HEK293T (cell line): ENCODE measurements around the gene ZHX3.

Experiments
- CTCF ChIA-PET: fragments of 350-600 bp; formaldehyde crosslinking; extraction: SDS; loops from one replicate; lab custom pipeline; 2021; ENCODE audit warnings: antibody characterized with exemption, inconsistent platforms; lab: Yijun Ruan, JAX
- POLR2A ChIA-PET: fragments of 350-600 bp; formaldehyde crosslinking; extraction: SDS; loops from one replicate; lab custom pipeline; 2020; ENCODE audit warnings: antibody characterized with exemption, inconsistent platforms; lab: Yijun Ruan, JAX
- DNase-seq: peaks from one replicate; pipeline ENCODE4 v3.0.0; 2012; ENCODE audit warnings: mixed read lengths; ENCODE audit errors: extremely low spot score
- ARNT ChIP-seq: fragments of 450-650 bp; IDR thresholded peaks from 2 replicates; pipeline ENCODE4 v1.6.1; 2017; ENCODE audit warnings: mild to moderate bottlenecking
- BHLHE40 ChIP-seq: fragments of 450-650 bp; IDR thresholded peaks from 2 replicates; pipeline ENCODE4 v1.6.1; 2016; ENCODE audit warnings: mild to moderate bottlenecking, moderate library complexity, borderline replicate concordance
- CTBP1 ChIP-seq: fragments of 450-650 bp; IDR thresholded peaks from 2 replicates; pipeline ENCODE4 v1.6.1; 2016; ENCODE audit warnings: borderline replicate concordance
- ELF4 ChIP-seq: fragments of 450-650 bp; IDR thresholded peaks from 2 replicates; pipeline ENCODE4 v1.6.1; 2017; ENCODE audit warnings: antibody characterized with exemption
- FOXA1 ChIP-seq: fragments of 450-650 bp; IDR thresholded peaks from 2 replicates; pipeline ENCODE4 v1.6.1; 2016; ENCODE audit warnings: mild to moderate bottlenecking
- FOXK2 ChIP-seq: fragments of 450-650 bp; IDR thresholded peaks from 2 replicates; pipeline ENCODE4 v1.6.1; 2016; ENCODE audit warnings: mild to moderate bottlenecking
- FOXM1 ChIP-seq: fragments of 450-650 bp; IDR thresholded peaks from 2 replicates; pipeline ENCODE4 v1.6.1; 2017; ENCODE audit warnings: mild to moderate bottlenecking, borderline replicate concordance
- HDGF ChIP-seq: fragments of 450-650 bp; IDR thresholded peaks from 2 replicates; pipeline ENCODE4 v1.6.1; 2017; ENCODE audit warnings: antibody characterized with exemption, borderline replicate concordance
- L3MBTL2 ChIP-seq: fragments of 450-650 bp; conservative IDR thresholded peaks from 2 replicates; pipeline ENCODE4 v1.6.1; 2016; ENCODE audit warnings: mild to moderate bottlenecking
- LEF1 ChIP-seq: fragments of 450-650 bp; IDR thresholded peaks from 2 replicates; pipeline ENCODE4 v1.6.1; 2017; ENCODE audit warnings: mild to moderate bottlenecking, borderline replicate concordance
- NFRKB ChIP-seq: fragments of 450-650 bp; IDR thresholded peaks from 2 replicates; pipeline ENCODE4 v1.6.1; 2016; ENCODE audit warnings: mild to moderate bottlenecking, moderate library complexity
- SP1 ChIP-seq: fragments of 450-650 bp; IDR thresholded peaks from 2 replicates; pipeline ENCODE4 v1.6.1; 2017
- SUZ12 ChIP-seq: fragments of 450-650 bp; IDR thresholded peaks from 2 replicates; pipeline ENCODE4 v1.6.1; 2016; ENCODE audit warnings: mild to moderate bottlenecking
- TARDBP ChIP-seq: fragments of 450-650 bp; IDR thresholded peaks from 2 replicates; pipeline ENCODE4 v1.6.1; 2016
- ZNF384 ChIP-seq: fragments of 450-650 bp; IDR thresholded peaks from 2 replicates; pipeline ENCODE4 v1.6.1; 2016
- TF ChIP-seq, protein P1 (sequence below): fragments of 450-650 bp; IDR thresholded peaks from 2 replicates; pipeline ENCODE4 v1.6.1; 2016

The ZHX3 gene

GRCh38 chr20:41213150-41213820, 104.2 kb downstream of the ZHX3 start:
- ChIA-PET CTCF (interaction anchor here (1.7 kb wide), 1 partner anchor 40 kb away, joined by 3 read pairs; no protein-coding TSS in a partner anchor), POLR2A (no interaction called here)

DNA sequence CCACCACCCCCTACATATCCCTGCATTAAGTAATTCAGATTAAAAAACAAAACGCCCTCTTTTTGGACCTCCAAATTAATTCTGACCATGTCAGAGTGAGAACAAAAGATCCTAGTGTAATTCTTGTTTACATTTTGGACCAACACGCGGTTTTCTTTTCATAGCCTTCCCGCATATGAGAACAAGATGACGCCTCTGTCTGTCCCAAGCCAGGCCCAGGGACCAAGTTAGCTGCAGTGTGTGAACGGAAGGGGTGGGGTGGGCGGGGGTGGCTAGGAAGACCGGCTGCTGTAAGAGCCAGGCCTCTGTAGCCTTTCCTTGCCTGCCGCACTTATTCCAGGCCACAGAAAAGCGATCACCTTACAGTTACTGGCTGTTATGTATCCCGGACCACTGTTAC, 112.2 kb downstream of the ZHX3 start:
- no peak for TF ChIP-seq LEF1
- ChIA-PET POLR2A (no interaction called here), CTCF (no interaction called here)
- no peak for DNase-seq

More at GRCh38 chr20:41213150-41213820, 104.2 kb downstream of the ZHX3 start:
- TF ChIP-seq CTBP1, result no peak
- TF ChIP-seq SUZ12, result no peak
- no peak for TF ChIP-seq FOXA1
- TF ChIP-seq NFRKB, result no peak
- TF ChIP-seq ARNT, result no peak
- no peak for TF ChIP-seq FOXK2
- no peak for TF ChIP-seq SP1
- TF ChIP-seq ELF4, result no peak
- no peak for DNase-seq

- CTCF ChIA-PET, result no interaction called here
- TF ChIP-seq NFRKB, result no peak
- TF ChIP-seq BHLHE40, result no peak
- TF ChIP-seq FOXM1, result no peak
- TF ChIP-seq SUZ12, result no peak
- no peak for TF ChIP-seq ZNF384
- TF ChIP-seq FOXK2, result no peak
- TF ChIP-seq L3MBTL2, result no peak
- no peak for TF ChIP-seq ELF4
- TF ChIP-seq HDGF, result no peak
- no peak for TF ChIP-seq ARNT
- no peak for TF ChIP-seq LEF1
- TF ChIP-seq, protein P1, sequence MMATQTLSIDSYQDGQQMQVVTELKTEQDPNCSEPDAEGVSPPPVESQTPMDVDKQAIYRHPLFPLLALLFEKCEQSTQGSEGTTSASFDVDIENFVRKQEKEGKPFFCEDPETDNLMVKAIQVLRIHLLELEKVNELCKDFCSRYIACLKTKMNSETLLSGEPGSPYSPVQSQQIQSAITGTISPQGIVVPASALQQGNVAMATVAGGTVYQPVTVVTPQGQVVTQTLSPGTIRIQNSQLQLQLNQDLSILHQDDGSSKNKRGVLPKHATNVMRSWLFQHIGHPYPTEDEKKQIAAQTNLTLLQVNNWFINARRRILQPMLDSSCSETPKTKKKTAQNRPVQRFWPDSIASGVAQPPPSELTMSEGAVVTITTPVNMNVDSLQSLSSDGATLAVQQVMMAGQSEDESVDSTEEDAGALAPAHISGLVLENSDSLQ, result no peak
- TF ChIP-seq CTBP1, result no peak
- no peak for TF ChIP-seq TARDBP
- TF ChIP-seq FOXA1, result no peak
- POLR2A ChIA-PET, result no interaction called here
- DNase-seq, result no peak
Measured at GRCh38 chr20:41204304-41205265, 112.9 kb downstream of the ZHX3 start.

- no peak for DNase-seq
- TF ChIP-seq, protein P1, result no peak
- TF ChIP-seq HDGF (no peak), CTBP1 (no peak), L3MBTL2 (no peak), SP1 (no peak), ELF4 (no peak), BHLHE40 (no peak), FOXK2 (no peak), ARNT (no peak), NFRKB (no peak), FOXM1 (no peak), ZNF384 (no peak), TARDBP (no peak), FOXA1 (no peak), LEF1 (no peak), SUZ12 (no peak)
- ChIA-PET POLR2A (no interaction called here), CTCF (no interaction called here)
Measured at GRCh38 chr20:41203660-41204059, 113.9 kb downstream of the ZHX3 start.

DNA sequence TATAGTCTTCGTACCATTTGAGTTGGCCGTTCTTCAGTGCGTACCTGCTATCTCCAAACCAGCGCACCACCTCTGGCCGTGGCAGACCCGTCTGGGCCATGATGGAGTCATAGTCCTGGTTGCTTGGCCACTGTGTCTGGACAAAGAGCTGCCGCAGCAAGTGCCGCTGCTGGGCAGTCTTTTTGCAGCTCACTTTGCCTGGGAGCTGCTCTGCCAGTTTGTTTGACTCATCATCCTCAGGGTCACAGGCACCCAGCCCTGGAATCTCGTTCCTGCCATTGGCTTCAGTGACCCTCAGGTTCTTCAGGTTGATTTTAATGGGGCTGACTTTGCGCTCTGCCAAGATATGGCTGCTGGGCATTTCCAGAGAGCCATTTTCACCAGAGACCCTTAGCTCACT, 115.1 kb downstream of the ZHX3 start:
- POLR2A ChIA-PET, result no interaction called here
- no peak for TF ChIP-seq ZNF384
- no peak for TF ChIP-seq LEF1
- TF ChIP-seq TARDBP, result no peak
- TF ChIP-seq SP1, result no peak
- no peak for TF ChIP-seq FOXK2
- no peak for TF ChIP-seq NFRKB
- TF ChIP-seq FOXM1, result no peak
- no peak for TF ChIP-seq L3MBTL2
- TF ChIP-seq HDGF, result no peak
- no peak for TF ChIP-seq FOXA1
- TF ChIP-seq ARNT, result no peak
- no peak for DNase-seq
- CTCF ChIA-PET, result no interaction called here

DNA sequence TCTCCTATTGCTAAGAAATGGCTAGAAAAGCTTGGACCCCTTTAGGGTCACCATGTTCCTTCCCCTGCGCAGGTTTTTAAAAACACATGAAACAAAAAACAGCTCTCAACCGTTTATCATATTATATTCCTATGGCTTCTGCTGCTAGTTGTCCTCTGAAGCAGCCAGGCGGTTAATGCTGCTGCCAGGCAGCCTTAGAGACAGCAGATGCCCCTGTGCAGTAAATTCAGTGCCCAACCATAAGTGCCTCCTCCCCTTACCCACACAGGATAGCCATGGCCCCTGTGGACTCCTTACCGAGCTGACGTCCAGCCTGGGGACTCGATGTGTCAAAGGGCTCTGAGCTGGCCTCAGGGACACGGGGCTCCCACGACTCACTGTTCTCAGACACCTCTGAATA, 115.8 kb downstream of the ZHX3 start:
- no peak for TF ChIP-seq HDGF
- POLR2A ChIA-PET, result no interaction called here
- DNase-seq, result no peak
- CTCF ChIA-PET, result no interaction called here
